Astrocyte of the cerebellum (primary cell): Measurements from ENCODE around the gene CDH24.

Experiments
- DNase-seq: peaks from one replicate; pipeline ENCODE4 v3.0.0-alpha.2; 2011; ENCODE audit warnings: low read depth
- H3K4me3 ChIP-seq: 2 replicates; pipeline ENCODE4 v1.5.1; 2011; ENCODE audit warnings: mild to moderate bottlenecking, low read depth, low read length, moderate library complexity
- CTCF ChIP-seq: IDR thresholded peaks from 2 replicates; pipeline ENCODE4 v1.5.1; 2012; ENCODE audit warnings: low read length, low read depth, moderate library complexity, mild to moderate bottlenecking; ENCODE audit errors: missing control alignments
- in situ Hi-C: cut with HindIII; loops from 2 replicates; pipeline ENCODE4 v1.10.0; 2017; ENCODE audit warnings: low sequenced_read_pairs

The CDH24 gene

GRCh38 chr14:23055621-23056144 is 1.6 kb downstream of the CDH24 start:
- H3K4me3 ChIP-seq: no peak overlapping the region
- TF ChIP-seq CTCF: no peak
- in situ Hi-C loops: no loop called here
- no peak for DNase-seq

- no peak overlapping the region for H3K4me3 ChIP-seq
- no peak for DNase-seq
- TF ChIP-seq CTCF: no peak
- in situ Hi-C loops: no loop called here
Measured at GRCh38 chr14:23055147-23055550, 2.2 kb downstream of the CDH24 start.

GRCh38 chr14:23054000-23054811 is 3.1 kb downstream of the CDH24 start:
- in situ Hi-C loops: no loop called here
- H3K4me3 ChIP-seq: no peak overlapping the region
- peak; percentile 5 for TF ChIP-seq CTCF
- no peak for DNase-seq

- no peak for DNase-seq
- TF ChIP-seq CTCF: no peak
- in situ Hi-C loops: no loop called here
- no peak overlapping the region for H3K4me3 ChIP-seq
Measured at GRCh38 chr14:23053426-23053825, 3.9 kb downstream of the CDH24 start.

- no peak for DNase-seq
- TF ChIP-seq CTCF: no peak
- H3K4me3 ChIP-seq: no peak overlapping the region
- in situ Hi-C loops: no loop called here
Measured at GRCh38 chr14:23052671-23053070, 4.6 kb downstream of the CDH24 start.

- DNase-seq: no peak
- TF ChIP-seq CTCF: peak; percentile 31
- in situ Hi-C loops: no loop called here
- H3K4me3 ChIP-seq: no peak overlapping the region
Measured at GRCh38 chr14:23052182-23052623, 5.1 kb downstream of the CDH24 start.
